Measurements from ENCODE around the gene SIL1.

SIL1 gene

DNA sequence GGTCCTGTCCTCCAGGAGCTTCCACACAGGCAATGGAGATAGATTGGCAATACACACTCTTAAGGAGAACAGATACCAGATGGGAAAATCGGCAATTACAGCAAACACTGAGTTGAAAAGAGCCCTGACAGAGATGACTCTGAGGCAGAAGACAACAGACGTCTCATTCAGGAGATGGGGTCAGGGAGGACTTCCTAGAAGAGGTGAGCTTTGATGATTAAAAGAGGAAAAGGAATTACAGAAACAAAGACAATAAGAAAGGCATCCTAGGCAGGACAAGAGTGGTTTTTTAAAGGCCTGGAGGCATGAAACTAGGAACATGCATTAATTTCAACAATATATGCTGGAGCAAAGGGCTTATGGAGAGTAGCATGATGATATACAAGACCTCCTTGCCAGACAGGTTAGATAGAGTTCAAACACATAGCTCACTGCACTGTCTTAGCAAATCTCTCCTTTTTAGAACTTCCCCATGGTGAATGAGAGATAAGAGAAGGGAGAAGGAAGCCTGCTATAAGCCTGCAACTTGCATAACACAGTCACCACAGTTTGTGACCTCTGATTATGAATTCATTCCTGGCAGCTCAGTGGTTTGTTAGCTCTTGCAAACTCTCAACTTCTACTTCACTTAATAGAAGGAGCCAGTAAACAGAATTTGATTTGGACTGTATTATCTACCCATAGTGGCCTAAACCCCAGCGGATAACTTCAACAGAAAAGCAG, 48.5 kb downstream of the SIL1 start:
- no peaks in the 10 kb centered on the region for H3K9me3 ChIP-seq (ENCODE audit: control insufficient read depth, insufficient read depth, low read length)
- H3K4me1 ChIP-seq (ENCODE audit: insufficient read depth, low read length), result no peaks in the 10 kb centered on the region; the same call in 1 of the 2 replicates
- H3K36me3 ChIP-seq (ENCODE audit: insufficient read depth, low read length), result no peaks in the 10 kb centered on the region
- no peak overlapping the region for H3K9ac ChIP-seq (ENCODE audit: low read depth, low read length)

DNA sequence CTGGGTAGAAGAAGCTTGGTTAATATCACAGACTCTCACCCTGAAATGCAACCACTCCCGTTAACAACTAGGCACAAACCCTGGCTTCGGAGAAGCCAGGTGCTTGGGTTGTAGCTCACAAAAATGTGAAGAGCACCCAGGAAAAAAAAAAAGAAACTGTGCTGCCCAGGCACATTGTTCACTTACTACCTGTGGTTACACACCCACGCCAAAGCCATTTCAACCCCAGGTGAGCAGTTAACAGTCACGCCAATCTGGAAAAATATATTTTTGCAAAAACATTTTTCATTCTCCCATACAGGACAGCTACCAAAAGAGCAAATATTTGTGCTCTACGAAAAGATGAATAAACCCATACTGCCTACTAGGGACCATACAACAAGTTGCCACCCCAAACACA, 49.2 kb downstream of the SIL1 start:
- no peaks in the 10 kb centered on the region for H3K9me3 ChIP-seq (ENCODE audit: control insufficient read depth, insufficient read depth, low read length)
- no peaks in the 10 kb centered on the region; the same call in 1 of the 2 replicates for H3K4me1 ChIP-seq (ENCODE audit: insufficient read depth, low read length)
- no peak overlapping the region for H3K9ac ChIP-seq (ENCODE audit: low read depth, low read length)
- H3K36me3 ChIP-seq (ENCODE audit: insufficient read depth, low read length), result no peaks in the 10 kb centered on the region

DNA sequence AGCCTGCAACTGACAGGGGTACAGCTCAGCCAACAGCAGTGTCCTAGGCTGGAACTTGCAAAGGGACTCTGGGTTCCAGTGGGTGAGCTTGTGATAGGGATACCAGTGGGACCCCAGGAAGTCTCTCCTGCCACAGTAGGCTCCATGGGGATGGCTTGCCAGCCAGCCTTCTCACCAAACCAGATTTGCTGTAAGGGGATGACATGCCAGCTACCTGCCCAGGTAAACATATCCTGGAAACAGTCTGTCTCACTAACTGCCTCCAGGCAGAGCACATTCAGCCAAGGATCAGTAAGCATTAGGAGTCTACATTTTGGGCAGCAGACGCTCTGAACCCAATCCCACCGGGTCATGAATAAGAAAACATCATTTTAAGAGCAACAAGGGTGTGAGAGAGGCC, 49.9 kb downstream of the SIL1 start:
- Histone ChIP-seq H3K9ac (ENCODE audit: low read depth, low read length) (no peak overlapping the region), H3K36me3 (ENCODE audit: insufficient read depth, low read length) (no peaks in the 10 kb centered on the region), H3K9me3 (ENCODE audit: control insufficient read depth, insufficient read depth, low read length) (no peaks in the 10 kb centered on the region), H3K4me1 (ENCODE audit: insufficient read depth, low read length) (no peaks in the 10 kb centered on the region; the same call in 1 of the 2 replicates)

DNA sequence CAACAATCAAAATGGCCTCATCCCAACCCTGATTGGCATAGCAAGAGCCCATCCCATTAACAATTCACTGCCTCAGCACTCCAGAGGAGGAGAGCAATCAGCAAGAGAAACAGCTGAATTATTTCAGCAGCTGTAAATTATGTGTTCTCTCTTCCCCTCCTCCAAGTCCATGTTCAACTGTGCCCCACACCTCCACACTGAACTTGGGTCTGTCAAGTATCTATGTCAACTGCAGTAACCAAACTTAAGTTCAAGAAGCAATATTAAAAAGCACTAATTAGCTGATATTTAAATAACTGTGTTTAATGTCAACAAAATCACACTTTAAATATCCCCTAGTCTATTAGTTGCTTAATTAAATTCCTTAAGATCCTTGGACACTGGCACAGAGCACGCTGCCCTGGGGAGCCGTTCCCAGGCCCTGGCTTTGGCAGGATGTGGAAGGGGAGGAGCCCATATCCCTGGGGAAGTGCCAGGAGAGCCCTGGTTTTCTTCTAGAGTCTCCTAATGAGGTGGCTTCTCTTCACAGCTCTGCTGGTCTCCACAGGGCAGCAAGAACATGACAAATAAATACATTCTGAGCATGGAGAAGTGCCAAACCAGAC, 50.6 kb downstream of the SIL1 start:
- Histone ChIP-seq H3K36me3 (ENCODE audit: insufficient read depth, low read length) (no peaks in the 10 kb centered on the region), H3K9me3 (ENCODE audit: control insufficient read depth, insufficient read depth, low read length) (no peaks in the 10 kb centered on the region), H3K4me1 (ENCODE audit: insufficient read depth, low read length) (no peaks in the 10 kb centered on the region; the same call in 1 of the 2 replicates), H3K9ac (ENCODE audit: low read depth, low read length) (no peak overlapping the region)

DNA sequence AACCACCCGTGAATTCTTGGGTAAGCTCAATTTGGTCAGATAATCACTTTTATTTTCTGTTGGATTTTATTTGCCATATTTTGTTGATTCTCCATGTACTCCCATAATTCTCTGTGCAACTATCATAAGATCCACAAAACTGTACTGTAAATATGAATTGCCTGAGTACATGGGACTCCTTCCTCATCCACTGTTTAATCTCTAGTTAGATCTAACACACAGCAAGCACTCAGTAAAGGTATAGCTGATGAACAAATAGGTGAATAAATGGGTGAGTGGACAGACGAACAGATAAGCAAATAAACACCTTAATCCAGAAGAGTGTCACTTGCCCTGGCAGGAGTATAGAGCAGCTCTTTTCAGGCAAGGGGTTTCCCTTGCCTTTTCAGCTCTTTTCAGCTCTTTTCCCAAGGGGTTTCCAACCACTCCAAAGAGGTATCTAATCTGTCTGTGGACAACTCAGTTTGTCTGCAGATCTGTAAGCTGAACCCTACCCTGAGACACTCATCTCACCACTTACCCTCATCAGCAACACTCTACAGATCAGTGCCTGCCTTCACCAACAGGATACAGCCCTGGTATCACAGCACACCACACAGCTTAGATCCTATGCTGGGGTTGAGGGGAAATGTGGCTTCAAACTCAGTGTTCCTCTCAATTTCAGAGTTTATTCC, 51.2 kb downstream of the SIL1 start:
- H3K36me3 ChIP-seq (ENCODE audit: insufficient read depth, low read length), result no peaks in the 10 kb centered on the region
- no peak overlapping the region for H3K9ac ChIP-seq (ENCODE audit: low read depth, low read length)
- no peaks in the 10 kb centered on the region for H3K9me3 ChIP-seq (ENCODE audit: control insufficient read depth, insufficient read depth, low read length)
- H3K4me1 ChIP-seq (ENCODE audit: insufficient read depth, low read length), result no peaks in the 10 kb centered on the region; the same call in 1 of the 2 replicates

DNA sequence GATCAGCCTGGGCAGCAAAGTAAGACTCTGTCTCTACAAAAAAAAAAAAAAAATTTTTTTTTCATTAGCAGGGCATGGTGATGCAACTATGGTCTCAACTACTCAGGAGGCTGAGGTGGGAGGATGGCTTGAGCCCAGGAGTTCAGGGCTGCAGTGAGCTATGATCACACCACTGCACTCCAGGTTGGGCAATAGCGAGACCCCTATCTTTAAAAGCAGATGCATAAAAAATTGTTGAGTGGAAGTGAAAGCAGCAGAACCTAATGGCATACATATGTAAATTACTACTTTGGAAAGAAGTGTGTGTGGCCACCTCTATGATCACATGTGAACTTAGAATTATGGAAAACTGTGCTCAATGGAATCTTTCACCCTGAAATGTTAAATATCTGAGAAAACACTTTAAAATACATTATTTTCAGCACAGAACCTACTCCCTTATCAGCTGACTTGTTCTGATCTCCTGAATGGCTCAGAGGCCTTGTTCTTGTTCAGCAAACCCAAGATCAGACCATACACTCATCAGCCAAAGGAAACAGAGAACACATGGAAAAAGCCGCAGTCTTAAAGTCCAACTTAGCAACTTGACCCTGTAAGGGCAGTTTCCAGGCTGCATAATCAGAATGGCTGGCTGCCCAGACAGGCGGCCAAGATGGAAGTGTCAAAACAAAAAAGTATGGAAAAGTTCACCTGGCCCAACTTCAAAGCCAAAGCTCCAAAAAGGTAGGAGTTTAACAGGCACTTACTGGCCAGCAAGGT, 56.5 kb downstream of the SIL1 start:
- H3K4me1 ChIP-seq (ENCODE audit: insufficient read depth, low read length), result peaks cover 12% of the 10 kb centered on the region; the same call in 1 of the 2 replicates
- H3K9ac ChIP-seq (ENCODE audit: low read depth, low read length), result no peak overlapping the region; the same call in 1 of the 2 replicates
- H3K9me3 ChIP-seq (ENCODE audit: control insufficient read depth, insufficient read depth, low read length), result no peaks in the 10 kb centered on the region
- no peaks in the 10 kb centered on the region for H3K36me3 ChIP-seq (ENCODE audit: insufficient read depth, low read length)

DNA sequence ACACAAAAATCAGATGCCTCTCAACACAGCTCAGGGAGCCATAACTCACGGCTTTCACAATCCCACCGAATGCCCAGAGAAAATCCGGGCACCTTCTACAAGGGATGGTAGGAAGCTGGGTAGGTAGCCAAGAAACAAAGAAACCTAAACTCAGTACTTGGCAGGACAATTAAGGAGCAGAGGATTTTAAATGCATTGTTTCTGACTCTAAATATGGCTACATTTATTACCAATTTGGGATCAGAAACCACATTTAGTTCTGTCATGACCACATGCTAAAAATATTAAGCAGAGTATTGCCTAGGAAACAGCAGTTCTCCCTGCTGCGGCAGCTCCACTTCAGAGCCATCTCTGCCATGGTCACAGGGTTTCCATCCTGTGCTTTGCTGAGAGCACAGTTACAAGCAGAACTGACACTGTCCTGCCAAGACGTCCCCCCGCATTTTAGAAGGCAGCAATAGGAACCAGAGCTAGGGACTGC, 57.5 kb downstream of the SIL1 start:
- Histone ChIP-seq H3K4me1 (ENCODE audit: insufficient read depth, low read length) (peaks cover 12% of the 10 kb centered on the region; the same call in 1 of the 2 replicates), H3K9me3 (ENCODE audit: control insufficient read depth, insufficient read depth, low read length) (no peaks in the 10 kb centered on the region), H3K9ac (ENCODE audit: low read depth, low read length) (no peak overlapping the region), H3K36me3 (ENCODE audit: insufficient read depth, low read length) (no peaks in the 10 kb centered on the region)

DNA sequence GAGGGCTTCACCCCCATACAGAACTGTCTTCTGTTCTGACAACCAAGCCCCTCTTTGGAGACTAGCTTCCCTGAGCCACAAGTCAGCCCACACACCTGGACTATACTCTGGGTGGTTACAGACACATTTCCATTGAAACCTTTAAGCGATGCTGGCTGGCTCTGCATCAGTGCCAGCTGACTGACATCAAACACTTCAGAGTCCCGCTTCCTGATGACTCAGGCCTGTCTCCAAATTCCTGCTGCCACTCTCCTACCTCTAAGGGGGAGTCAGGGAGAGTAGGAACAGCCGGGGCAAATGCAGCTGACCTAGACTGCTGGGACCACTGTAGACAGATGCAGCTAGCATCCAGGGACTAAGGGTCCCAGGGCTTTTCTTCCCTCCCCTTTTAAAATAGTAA, 59.4 kb downstream of the SIL1 start:
- H3K4me1 ChIP-seq (ENCODE audit: insufficient read depth, low read length), result peaks cover 12% of the 10 kb centered on the region; the same call in 1 of the 2 replicates

DNA sequence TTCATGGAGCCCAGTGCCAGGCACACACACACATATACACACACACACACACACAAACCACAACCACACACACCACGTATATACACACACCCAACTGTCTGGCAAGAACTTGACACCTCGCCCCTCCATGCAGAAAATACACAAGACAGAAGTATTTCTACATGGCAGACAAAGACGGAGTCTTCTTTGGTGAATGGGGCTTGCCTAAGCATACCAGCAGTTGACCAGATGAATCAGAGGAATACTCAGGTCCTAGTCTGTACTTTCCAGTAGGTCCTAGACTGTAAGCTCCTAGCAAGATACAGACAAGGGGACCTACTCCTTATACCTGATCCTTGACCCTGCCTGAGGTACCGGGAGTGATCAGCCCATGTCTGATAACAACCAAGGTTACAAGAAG, 60.1 kb downstream of the SIL1 start:
- Histone ChIP-seq H3K9ac (ENCODE audit: low read depth, low read length) (no peak overlapping the region), H3K4me1 (ENCODE audit: insufficient read depth, low read length) (peaks cover 12% of the 10 kb centered on the region; the same call in 1 of the 2 replicates)

More for the DNA sequence above, 59.4 kb downstream of the SIL1 start:
- Histone ChIP-seq H3K9ac (ENCODE audit: low read depth, low read length) (no peak overlapping the region), H3K36me3 (ENCODE audit: insufficient read depth, low read length) (no peaks in the 10 kb centered on the region), H3K9me3 (ENCODE audit: control insufficient read depth, insufficient read depth, low read length) (no peaks in the 10 kb centered on the region)

DNA sequence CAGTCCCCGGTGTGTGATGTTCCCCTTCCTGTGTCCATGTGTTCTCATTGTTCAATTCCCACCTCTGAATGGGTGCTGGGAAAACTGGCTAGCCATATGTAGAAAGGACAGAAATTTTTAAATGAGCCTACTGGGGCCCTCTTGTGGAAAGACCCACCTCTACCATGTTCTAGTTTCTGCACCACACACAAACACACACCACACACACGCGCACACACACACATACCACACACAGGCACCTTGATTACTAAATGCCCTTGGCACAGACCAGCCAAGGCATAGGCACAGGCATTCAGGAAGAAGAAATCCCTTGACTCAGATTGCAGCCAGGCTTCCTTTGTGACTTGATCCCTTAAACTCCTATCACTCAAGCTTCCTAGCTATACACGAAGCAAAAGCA, 60.5 kb downstream of the SIL1 start:
- Histone ChIP-seq H3K4me1 (ENCODE audit: insufficient read depth, low read length) (peaks cover 12% of the 10 kb centered on the region; the same call in 1 of the 2 replicates), H3K36me3 (ENCODE audit: insufficient read depth, low read length) (no peaks in the 10 kb centered on the region), H3K9me3 (ENCODE audit: control insufficient read depth, insufficient read depth, low read length) (no peaks in the 10 kb centered on the region), H3K9ac (ENCODE audit: low read depth, low read length) (no peak overlapping the region)

More for the DNA sequence above, 60.1 kb downstream of the SIL1 start:
- H3K9me3 ChIP-seq (ENCODE audit: control insufficient read depth, insufficient read depth, low read length), result no peaks in the 10 kb centered on the region
- no peaks in the 10 kb centered on the region for H3K36me3 ChIP-seq (ENCODE audit: insufficient read depth, low read length)

DNA sequence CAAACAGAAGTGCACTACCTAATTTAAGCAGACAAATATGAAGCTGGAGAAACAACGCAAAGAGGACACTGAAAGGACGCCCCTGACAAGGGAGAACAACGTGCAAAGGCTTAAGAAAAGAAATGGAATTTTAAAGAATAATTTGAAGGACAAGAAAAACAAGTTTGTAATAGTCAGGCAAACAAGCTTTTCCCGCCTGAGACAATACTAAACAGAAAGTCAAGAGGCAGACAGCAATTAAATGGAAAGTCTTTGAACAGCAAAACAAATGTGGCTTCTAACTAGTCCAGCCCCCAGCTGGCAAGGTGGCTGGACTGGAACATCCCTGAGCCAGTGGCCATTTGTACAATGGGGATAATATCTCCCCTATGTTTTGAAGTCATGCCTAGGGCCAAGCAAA, 63.3 kb downstream of the SIL1 start:
- Histone ChIP-seq H3K36me3 (ENCODE audit: insufficient read depth, low read length) (no peaks in the 10 kb centered on the region), H3K4me1 (ENCODE audit: insufficient read depth, low read length) (peaks cover 22% of the 10 kb centered on the region; the same call in 1 of the 2 replicates), H3K9ac (ENCODE audit: low read depth, low read length) (no peak overlapping the region), H3K9me3 (ENCODE audit: control insufficient read depth, insufficient read depth, low read length) (no peaks in the 10 kb centered on the region)

DNA sequence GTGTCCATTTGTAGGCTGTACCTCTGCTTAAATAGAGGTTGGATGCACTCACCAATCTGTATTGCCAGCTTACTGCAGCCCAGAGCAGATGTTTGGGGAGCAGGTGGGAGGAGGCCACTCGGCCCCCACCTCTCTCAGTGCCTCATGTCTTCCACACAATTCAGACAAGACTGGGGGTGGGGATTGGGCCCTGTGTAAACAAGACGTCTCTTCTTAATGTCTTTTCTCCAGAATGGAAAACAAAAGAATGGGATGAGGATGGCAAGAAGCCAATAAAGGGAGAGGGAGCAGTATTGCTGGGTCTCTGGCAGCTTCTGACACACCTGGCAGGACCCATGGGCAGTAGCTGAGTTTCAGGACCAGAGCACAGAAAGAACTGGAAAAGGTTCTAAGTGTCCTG, 64.9 kb downstream of the SIL1 start:
- H3K9me3 ChIP-seq (ENCODE audit: control insufficient read depth, insufficient read depth, low read length), result no peaks in the 10 kb centered on the region
- H3K36me3 ChIP-seq (ENCODE audit: insufficient read depth, low read length), result no peaks in the 10 kb centered on the region
- no peak overlapping the region for H3K9ac ChIP-seq (ENCODE audit: low read depth, low read length)
- peaks cover 14% of the 10 kb centered on the region; the same call in 1 of the 2 replicates for H3K4me1 ChIP-seq (ENCODE audit: insufficient read depth, low read length)

DNA sequence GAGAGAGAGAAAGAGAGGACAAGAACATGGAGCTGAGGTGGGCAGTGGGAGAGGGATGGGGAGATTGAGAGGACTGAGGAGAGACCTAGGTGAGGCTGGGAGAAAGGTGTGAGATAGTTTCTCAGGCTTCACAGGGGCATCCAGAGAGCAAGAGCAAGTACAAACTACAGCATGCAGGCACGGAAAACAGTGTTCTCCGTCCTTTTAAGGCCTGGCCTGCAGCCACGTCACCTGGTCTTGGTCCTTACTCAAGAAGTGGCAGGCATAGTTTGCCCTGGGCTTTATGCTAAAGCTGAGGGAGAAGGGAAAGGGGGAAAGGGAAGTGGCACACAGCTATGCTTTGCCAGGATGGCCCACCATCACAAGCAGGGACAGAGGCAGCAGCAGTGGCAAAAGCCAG, 65.7 kb downstream of the SIL1 start:
- Histone ChIP-seq H3K36me3 (ENCODE audit: insufficient read depth, low read length) (no peaks in the 10 kb centered on the region), H3K9me3 (ENCODE audit: control insufficient read depth, insufficient read depth, low read length) (no peaks in the 10 kb centered on the region), H3K4me1 (ENCODE audit: insufficient read depth, low read length) (peaks cover 10% of the 10 kb centered on the region; the same call in 1 of the 2 replicates), H3K9ac (ENCODE audit: low read depth, low read length) (no peak overlapping the region)

DNA sequence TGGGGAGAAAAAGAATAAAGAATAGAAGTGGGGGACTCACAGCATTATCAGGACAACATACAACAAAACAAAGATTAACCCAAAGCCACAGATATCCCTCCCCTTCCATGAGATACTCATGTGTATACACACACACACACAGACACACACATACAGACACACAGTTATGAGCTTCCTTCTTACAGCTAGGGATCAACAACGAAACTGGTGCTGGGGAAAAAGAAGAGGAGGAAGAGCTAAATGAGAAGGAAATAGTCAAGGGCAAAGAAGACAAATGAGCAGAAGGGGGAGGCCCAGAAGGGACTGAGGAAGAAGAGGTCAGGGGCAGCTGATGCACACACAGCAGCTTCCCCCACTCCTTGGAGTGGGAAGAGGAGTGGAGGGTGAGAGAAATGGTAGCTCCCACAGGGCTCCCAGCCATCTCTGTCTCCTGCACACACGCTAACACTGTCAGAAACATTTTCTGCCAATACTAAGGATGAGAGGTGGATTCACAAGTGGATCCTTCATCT, 66.2 kb downstream of the SIL1 start:
- Histone ChIP-seq H3K36me3 (ENCODE audit: insufficient read depth, low read length) (no peaks in the 10 kb centered on the region), H3K4me1 (ENCODE audit: insufficient read depth, low read length) (peaks cover 10% of the 10 kb centered on the region; the same call in 1 of the 2 replicates), H3K9ac (ENCODE audit: low read depth, low read length) (no peak overlapping the region), H3K9me3 (ENCODE audit: control insufficient read depth, insufficient read depth, low read length) (no peaks in the 10 kb centered on the region)

All from ES-I3 (cell line).